Stimulated activated naive CD8-positive, alpha-beta T cell treated with anti-CD3 and anti-CD28 coated beads, Interleukin-15, Interleukin-2, amounts not matched to agents 100 ng/mL and 50 ng/mL, for 24 hours (primary cell): ENCODE measurements around the gene CDHR4.

Source experiments
- H3K27ac Mint-ChIP-seq: one replicate; pipeline ENCODE4 v1.8.0; 2021; ENCODE audit warnings: mild to moderate bottlenecking, mixed read lengths
- H3K27me3 Mint-ChIP-seq: one replicate; pipeline ENCODE4 v1.8.0; 2021; ENCODE audit warnings: mixed read lengths
- H3K36me3 Mint-ChIP-seq: one replicate; pipeline ENCODE4 v1.8.0; 2021; ENCODE audit warnings: low read depth, mixed read lengths
- H3K4me1 Mint-ChIP-seq: one replicate; pipeline ENCODE4 v1.8.0; 2021; ENCODE audit warnings: low read depth, mixed read lengths
- H3K4me3 Mint-ChIP-seq: one replicate; pipeline ENCODE4 v1.8.0; 2021; ENCODE audit warnings: mild to moderate bottlenecking, mixed read lengths
- H3K9me3 Mint-ChIP-seq: one replicate; pipeline ENCODE4 v1.8.0; 2021; ENCODE audit warnings: mixed read lengths

CDHR4 gene

GRCh38 chr3:49807431-49808114 lies 7.9 kb upstream of the CDHR4 start:
- peaks cover 49% of the 10 kb centered on the region for H3K4me1 Mint-ChIP-seq
- peak overlapping the region; percentile 45 for H3K27ac Mint-ChIP-seq
- no peaks in the 10 kb centered on the region for H3K9me3 Mint-ChIP-seq
- H3K36me3 Mint-ChIP-seq: no peaks in the 10 kb centered on the region
- H3K4me3 Mint-ChIP-seq: no peak overlapping the region
- no peaks in the 10 kb centered on the region for H3K27me3 Mint-ChIP-seq

GRCh38 chr3:49806850-49807249 lies 7.2 kb upstream of the CDHR4 start:
- peaks cover 51% of the 10 kb centered on the region for H3K4me1 Mint-ChIP-seq
- H3K9me3 Mint-ChIP-seq: no peaks in the 10 kb centered on the region
- H3K36me3 Mint-ChIP-seq: no peaks in the 10 kb centered on the region
- no peak overlapping the region for H3K4me3 Mint-ChIP-seq
- H3K27me3 Mint-ChIP-seq: peaks cover 3% of the 10 kb centered on the region
- H3K27ac Mint-ChIP-seq: no peak overlapping the region

GRCh38 chr3:49805897-49806701 lies 6.4 kb upstream of the CDHR4 start:
- H3K27ac Mint-ChIP-seq: no peak overlapping the region
- H3K9me3 Mint-ChIP-seq: no peaks in the 10 kb centered on the region
- no peaks in the 10 kb centered on the region for H3K36me3 Mint-ChIP-seq
- peaks cover 7% of the 10 kb centered on the region for H3K27me3 Mint-ChIP-seq
- H3K4me3 Mint-ChIP-seq: no peak overlapping the region
- peaks cover 51% of the 10 kb centered on the region for H3K4me1 Mint-ChIP-seq

GRCh38 chr3:49805367-49805782 lies 5.7 kb upstream of the CDHR4 start:
- H3K4me3 Mint-ChIP-seq: peak overlapping the region; percentile 56
- peak overlapping the region; percentile 74 for H3K27ac Mint-ChIP-seq
- no peaks in the 10 kb centered on the region for H3K9me3 Mint-ChIP-seq
- H3K36me3 Mint-ChIP-seq: no peaks in the 10 kb centered on the region
- peaks cover 51% of the 10 kb centered on the region for H3K4me1 Mint-ChIP-seq
- H3K27me3 Mint-ChIP-seq: peaks cover 8% of the 10 kb centered on the region

- Mint-ChIP-seq H3K27ac (peak overlapping the region; percentile 74), H3K27me3 (peaks cover 8% of the 10 kb centered on the region), H3K4me3 (peak overlapping the region; percentile 88), H3K9me3 (no peaks in the 10 kb centered on the region), H3K4me1 (peaks cover 51% of the 10 kb centered on the region), H3K36me3 (no peaks in the 10 kb centered on the region)
Measured at GRCh38 chr3:49804141-49805041, 4.7 kb upstream of the CDHR4 start.

GRCh38 chr3:49803465-49804140 lies 3.9 kb upstream of the CDHR4 start:
- Mint-ChIP-seq H3K36me3 (no peaks in the 10 kb centered on the region), H3K27me3 (peaks cover 8% of the 10 kb centered on the region), H3K4me1 (peaks cover 51% of the 10 kb centered on the region), H3K27ac (peak overlapping the region; percentile 36), H3K4me3 (peak overlapping the region; percentile 88), H3K9me3 (no peaks in the 10 kb centered on the region)

- peak within 1 kb of the TSS; percentile 75 for H3K27ac Mint-ChIP-seq
- peaks cover 43% of the 10 kb centered on the region for H3K4me1 Mint-ChIP-seq
- no peaks in the 10 kb centered on the region for H3K36me3 Mint-ChIP-seq
- H3K27me3 Mint-ChIP-seq: peaks cover 8% of the 10 kb centered on the region
- H3K9me3 Mint-ChIP-seq: no peaks in the 10 kb centered on the region
- H3K4me3 Mint-ChIP-seq: peak within 1 kb of the TSS; percentile 88
Measured at GRCh38 chr3:49802719-49803464, 3.2 kb upstream of the CDHR4 start, which contains the start of gene INKA1. TSS of gene INKA1 (plus strand) at chr3:49803261. CDS start at chr3:49803393, 132 bp downstream.

GRCh38 chr3:49801160-49801559 lies 1.5 kb upstream of the CDHR4 start:
- no peaks in the 10 kb centered on the region for H3K36me3 Mint-ChIP-seq
- H3K27me3 Mint-ChIP-seq: peaks cover 8% of the 10 kb centered on the region
- H3K4me3 Mint-ChIP-seq: no peak overlapping the region
- H3K4me1 Mint-ChIP-seq: peaks cover 26% of the 10 kb centered on the region
- no peaks in the 10 kb centered on the region for H3K9me3 Mint-ChIP-seq
- H3K27ac Mint-ChIP-seq: no peak overlapping the region

GRCh38 chr3:49799105-49799504 lies 568 bp downstream of the CDHR4 start:
- Mint-ChIP-seq H3K4me1 (peaks cover 9% of the 10 kb centered on the region), H3K9me3 (no peaks in the 10 kb centered on the region), H3K27ac (no peak overlapping the region), H3K4me3 (no peak overlapping the region), H3K27me3 (peaks cover 8% of the 10 kb centered on the region), H3K36me3 (no peaks in the 10 kb centered on the region)

- Mint-ChIP-seq H3K4me1 (no peaks in the 10 kb centered on the region), H3K4me3 (no peak overlapping the region), H3K27me3 (no peaks in the 10 kb centered on the region), H3K36me3 (no peaks in the 10 kb centered on the region), H3K27ac (no peak overlapping the region), H3K9me3 (no peaks in the 10 kb centered on the region)
Measured at GRCh38 chr3:49794926-49795905, 4.5 kb downstream of the CDHR4 start.

GRCh38 chr3:49794431-49794830 lies 5.2 kb downstream of the CDHR4 start:
- no peak overlapping the region for H3K4me3 Mint-ChIP-seq
- no peak overlapping the region for H3K27ac Mint-ChIP-seq
- no peaks in the 10 kb centered on the region for H3K9me3 Mint-ChIP-seq
- H3K27me3 Mint-ChIP-seq: no peaks in the 10 kb centered on the region
- H3K36me3 Mint-ChIP-seq: no peaks in the 10 kb centered on the region
- H3K4me1 Mint-ChIP-seq: no peaks in the 10 kb centered on the region

GRCh38 chr3:49793486-49794085 lies 6.1 kb downstream of the CDHR4 start:
- Mint-ChIP-seq H3K27me3 (no peaks in the 10 kb centered on the region), H3K4me3 (no peak overlapping the region), H3K9me3 (no peaks in the 10 kb centered on the region), H3K27ac (no peak overlapping the region), H3K36me3 (no peaks in the 10 kb centered on the region), H3K4me1 (no peaks in the 10 kb centered on the region)
